ENCODE data around the gene BIRC6.

DNA sequence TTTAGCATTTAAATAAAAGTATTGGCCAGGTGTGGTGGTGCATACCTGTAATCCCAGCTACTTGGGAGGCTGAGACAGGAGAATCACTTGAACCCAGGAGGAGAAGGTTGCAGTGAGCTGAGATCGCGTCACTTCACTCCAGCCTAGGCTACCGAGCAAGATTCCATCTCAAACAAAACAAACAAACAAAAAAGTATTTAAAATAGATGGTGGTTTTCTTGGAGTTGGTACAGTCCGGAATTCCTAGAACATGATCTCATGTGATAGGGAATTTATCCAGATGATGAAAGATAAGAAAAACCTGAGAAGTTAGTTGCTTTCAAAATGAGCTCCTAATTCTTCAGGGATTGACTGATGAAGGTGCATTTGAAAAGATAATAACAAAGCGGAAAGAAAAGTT, 62.0 kb downstream of the BIRC6 start:
- TF ChIP-seq, protein P1, sequence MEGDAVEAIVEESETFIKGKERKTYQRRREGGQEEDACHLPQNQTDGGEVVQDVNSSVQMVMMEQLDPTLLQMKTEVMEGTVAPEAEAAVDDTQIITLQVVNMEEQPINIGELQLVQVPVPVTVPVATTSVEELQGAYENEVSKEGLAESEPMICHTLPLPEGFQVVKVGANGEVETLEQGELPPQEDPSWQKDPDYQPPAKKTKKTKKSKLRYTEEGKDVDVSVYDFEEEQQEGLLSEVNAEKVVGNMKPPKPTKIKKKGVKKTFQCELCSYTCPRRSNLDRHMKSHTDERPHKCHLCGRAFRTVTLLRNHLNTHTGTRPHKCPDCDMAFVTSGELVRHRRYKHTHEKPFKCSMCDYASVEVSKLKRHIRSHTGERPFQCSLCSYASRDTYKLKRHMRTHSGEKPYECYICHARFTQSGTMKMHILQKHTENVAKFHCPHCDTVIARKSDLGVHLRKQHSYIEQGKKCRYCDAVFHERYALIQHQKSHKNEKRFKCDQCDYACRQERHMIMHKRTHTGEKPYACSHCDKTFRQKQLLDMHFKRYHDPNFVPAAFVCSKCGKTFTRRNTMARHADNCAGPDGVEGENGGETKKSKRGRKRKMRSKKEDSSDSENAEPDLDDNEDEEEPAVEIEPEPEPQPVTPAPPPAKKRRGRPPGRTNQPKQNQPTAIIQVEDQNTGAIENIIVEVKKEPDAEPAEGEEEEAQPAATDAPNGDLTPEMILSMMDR (IDR thresholded peaks at IDR 0.05): no peak
- no peak for TF ChIP-seq POLR2A (IDR thresholded peaks at IDR 0.05)

Data from uterus (tissue), 2 donors.